Caco-2 (cell line): ENCODE measurements around the gene LSG1. TPM values are rescaled to one million over a fixed set of nuclear protein-coding genes. Genes with fewer than 3 reads are reported as not detected.

Experiments
- BruUV-seq: library from RNA; stranded (reverse); fragments of 400-500 nt; replicated peaks from 2 replicates; lab custom pipeline; 2021; lab: Mats Ljungman, UMichigan
- CTCF ChIA-PET: fragments of 300-600 bp; sonication (Branson Sonifier 250); formaldehyde crosslinking; loops from one replicate; lab custom pipeline; 2022; ENCODE audit warnings: antibody characterized with exemption; lab: Charles Lee
- POLR2A ChIA-PET: fragments of 300-600 bp; sonication (Branson Sonifier 250); formaldehyde crosslinking; loops from one replicate; lab custom pipeline; 2022; ENCODE audit warnings: antibody characterized with exemption; lab: Charles Lee
- DNase-seq, 2 experiments: peaks; one replicate each; pipeline versions ENCODE4 v3.0.0 to v3.0.0-alpha.2; 2020 to 2022
- H3K27me3 ChIP-seq: replicated peaks from 2 replicates; pipeline ENCODE4 v1.6.0; 2011; ENCODE audit warnings: low read length; ENCODE audit not compliant: control insufficient read depth, insufficient read depth
- H3K36me3 ChIP-seq: 2 replicates; pipeline ENCODE4 v1.5.1; 2011; ENCODE audit warnings: low read length; ENCODE audit not compliant: control insufficient read depth, insufficient read depth
- H3K4me1 ChIP-seq: fragments of 250-450 bp; sonication (Bioruptor Pico); 2 replicates; pipeline ENCODE4 v1.5.1; 2020; ENCODE audit warnings: mild to moderate bottlenecking
- H3K4me3 ChIP-seq: 2 replicates; pipeline ENCODE4 v1.5.1; 2011; ENCODE audit warnings: low read depth, mild to moderate bottlenecking, control low read depth, low read length
- H3K9me3 ChIP-seq: fragments of 250-450 bp; sonication (Bioruptor Pico); 2 replicates; pipeline ENCODE4 v1.5.1; 2020; ENCODE audit warnings: mild to moderate bottlenecking, moderate library complexity
- H3K27ac Mint-ChIP-seq: one replicate; pipeline ENCODE4 v1.8.0; 2022; ENCODE audit warnings: mixed read lengths; ENCODE audit not compliant: unreplicated experiment
- H3K27me3 Mint-ChIP-seq: one replicate; pipeline ENCODE4 v1.8.0; 2022; ENCODE audit warnings: mixed read lengths; ENCODE audit not compliant: insufficient read depth, unreplicated experiment
- H3K36me3 Mint-ChIP-seq: one replicate; pipeline ENCODE4 v1.8.0; 2022; ENCODE audit warnings: mild to moderate bottlenecking, mixed read lengths; ENCODE audit not compliant: insufficient read depth, unreplicated experiment
- H3K4me1 Mint-ChIP-seq: one replicate; pipeline ENCODE4 v1.8.0; 2022; ENCODE audit warnings: low read depth, mixed read lengths; ENCODE audit not compliant: unreplicated experiment
- H3K4me3 Mint-ChIP-seq: one replicate; pipeline ENCODE4 v1.8.0; 2022; ENCODE audit warnings: mild to moderate bottlenecking, moderate library complexity, mixed read lengths; ENCODE audit not compliant: unreplicated experiment
- H3K9me3 Mint-ChIP-seq: one replicate; pipeline ENCODE4 v1.8.0; 2022; ENCODE audit warnings: mixed read lengths; ENCODE audit not compliant: unreplicated experiment
- CTCF ChIP-seq, 2 experiments: fragments of 200-600 bp in 1 of 2; IDR thresholded peaks; 1 replicate in 1 of 2; 2 replicates in 1 of 2; pipeline versions ENCODE4 v1.5.1 to v1.8.0; 2011 to 2022; ENCODE audit warnings: antibody characterized with exemption in 1 of 2, control low read depth in 1 of 2, inconsistent platforms in 1 of 2, low read depth in 1 of 2, low read length in 1 of 2, mild to moderate bottlenecking in 1 of 2, moderate library complexity in 1 of 2; ENCODE audit not compliant: insufficient read depth in 1 of 2, severe bottlenecking in 1 of 2, unreplicated experiment in 1 of 2
- intact Hi-C: fragments of 100-400 bp; cut with micrococcal nuclease; formaldehyde crosslinking; loops from one replicate; pipeline ENCODE4 v1.10.0; 2022; ENCODE audit not compliant: unreplicated experiment
- total RNA-seq: library from RNA; stranded (reverse); gene quantifications from 2 replicates; pipeline ENCODE4 v1.2.3, GENCODE V29; 2022

The LSG1 gene
- total RNA-seq, 1 experiment from 2014 or later: 48.0 TPM

GRCh38 chr3:194715022-194715800 is 43.2 kb upstream of the LSG1 start:
- no peak for TF ChIP-seq CTCF (IDR thresholded peaks at IDR 0.05; ENCODE audit: insufficient read depth in 1 of 2, low read depth in 1 of 2, low read length in 1 of 2, severe bottlenecking in 1 of 2, unreplicated experiment in 1 of 2)
- peaks cover 12% of the 10 kb centered on the region for H3K4me1 Mint-ChIP-seq
- CTCF ChIA-PET: interaction anchor here (0.6 kb wide), 1 partner anchor 25 kb away, joined by 4 read pairs; no protein-coding TSS in a partner anchor
- no peaks in the 10 kb centered on the region for H3K36me3 Mint-ChIP-seq
- H3K27me3 ChIP-seq: no peaks in the 10 kb centered on the region
- H3K9me3 ChIP-seq: no peaks in the 10 kb centered on the region
- H3K4me3 ChIP-seq: no peak overlapping the region
- no peaks in the 10 kb centered on the region for H3K9me3 Mint-ChIP-seq
- no peaks in the 10 kb centered on the region for H3K4me1 ChIP-seq
- POLR2A ChIA-PET: interaction anchor here (0.6 kb wide), 1 partner anchor 33 kb away, joined by 4 read pairs; no protein-coding TSS in a partner anchor
- no peak overlapping the region for H3K4me3 Mint-ChIP-seq
- intact Hi-C loops: no loop called here
- H3K27me3 Mint-ChIP-seq: no peaks in the 10 kb centered on the region
- no peaks in the 10 kb centered on the region for H3K36me3 ChIP-seq
- no peak for DNase-seq
- BruUV-seq: no TSS peak
- H3K27ac Mint-ChIP-seq: peak overlapping the region; percentile 9

GRCh38 chr3:194714564-194714963 is 42.6 kb upstream of the LSG1 start:
- H3K4me1 ChIP-seq: no peaks in the 10 kb centered on the region
- no peaks in the 10 kb centered on the region for H3K36me3 ChIP-seq
- H3K27ac Mint-ChIP-seq: peak overlapping the region; percentile 9
- H3K4me1 Mint-ChIP-seq: peaks cover 12% of the 10 kb centered on the region
- DNase-seq: no peak
- BruUV-seq: no TSS peak
- H3K4me3 ChIP-seq: no peak overlapping the region
- no peak overlapping the region for H3K4me3 Mint-ChIP-seq
- CTCF ChIA-PET: no interaction called here
- intact Hi-C loops: no loop called here
- no peaks in the 10 kb centered on the region for H3K9me3 Mint-ChIP-seq
- H3K27me3 Mint-ChIP-seq: no peaks in the 10 kb centered on the region
- H3K9me3 ChIP-seq: no peaks in the 10 kb centered on the region
- H3K36me3 Mint-ChIP-seq: no peaks in the 10 kb centered on the region
- no peaks in the 10 kb centered on the region for H3K27me3 ChIP-seq
- no peak for TF ChIP-seq CTCF (IDR thresholded peaks at IDR 0.05; ENCODE audit: insufficient read depth in 1 of 2, low read depth in 1 of 2, low read length in 1 of 2, severe bottlenecking in 1 of 2, unreplicated experiment in 1 of 2)
- POLR2A ChIA-PET: no interaction called here

DNA sequence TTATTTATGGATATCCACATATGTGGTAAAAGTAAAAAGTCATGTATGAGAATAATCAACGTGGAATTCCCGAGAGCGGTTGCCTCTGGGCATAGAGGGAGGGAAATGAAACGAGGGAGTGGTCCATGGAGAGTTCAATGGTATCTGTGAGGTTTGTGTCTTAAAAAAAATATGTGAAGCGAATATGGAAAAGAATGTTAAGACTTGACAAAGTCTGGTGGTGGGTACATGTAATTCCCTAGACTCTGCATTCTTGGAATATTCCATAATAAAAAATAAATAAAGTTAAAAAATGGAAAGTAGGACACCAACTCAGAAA is 42.1 kb upstream of the LSG1 start:
- Mint-ChIP-seq H3K27me3 (no peaks in the 10 kb centered on the region), H3K36me3 (no peaks in the 10 kb centered on the region), H3K27ac (no peak overlapping the region), H3K9me3 (no peaks in the 10 kb centered on the region), H3K4me3 (no peak overlapping the region), H3K4me1 (peaks cover 12% of the 10 kb centered on the region)
- H3K36me3 ChIP-seq: no peaks in the 10 kb centered on the region
- intact Hi-C loops: no loop called here
- no TSS peak for BruUV-seq
- no peaks in the 10 kb centered on the region for H3K27me3 ChIP-seq
- no peaks in the 10 kb centered on the region for H3K9me3 ChIP-seq
- DNase-seq: no peak
- H3K4me3 ChIP-seq: no peak overlapping the region
- H3K4me1 ChIP-seq: no peaks in the 10 kb centered on the region
- no peak for TF ChIP-seq CTCF (IDR thresholded peaks at IDR 0.05; ENCODE audit: insufficient read depth in 1 of 2, low read depth in 1 of 2, low read length in 1 of 2, severe bottlenecking in 1 of 2, unreplicated experiment in 1 of 2)
- ChIA-PET POLR2A (no interaction called here), CTCF (no interaction called here)
